GM21526 (cell line): ENCODE measurements around the gene MFF.

Source experiments
- ATAC-seq: cut with Tn5 transposase; IDR thresholded peaks from one replicate; pipeline ENCODE4 v1.9.1; 2021; ENCODE audit warnings: moderate library complexity; ENCODE audit not compliant: unreplicated experiment, low FRiP score

MFF gene

GRCh38 chr2:227404585-227405271, 79.7 kb downstream of the MFF start:
- ATAC-seq = no peak

- ATAC-seq = no peak
Measured at GRCh38 chr2:227406177-227407031, 81.4 kb downstream of the MFF start.
